ENCODE results near the gene SOCS1.
A peak's percentile ranks its signal among the peaks of the same experiment; 100 is the strongest.

Gene SOCS1

DNA sequence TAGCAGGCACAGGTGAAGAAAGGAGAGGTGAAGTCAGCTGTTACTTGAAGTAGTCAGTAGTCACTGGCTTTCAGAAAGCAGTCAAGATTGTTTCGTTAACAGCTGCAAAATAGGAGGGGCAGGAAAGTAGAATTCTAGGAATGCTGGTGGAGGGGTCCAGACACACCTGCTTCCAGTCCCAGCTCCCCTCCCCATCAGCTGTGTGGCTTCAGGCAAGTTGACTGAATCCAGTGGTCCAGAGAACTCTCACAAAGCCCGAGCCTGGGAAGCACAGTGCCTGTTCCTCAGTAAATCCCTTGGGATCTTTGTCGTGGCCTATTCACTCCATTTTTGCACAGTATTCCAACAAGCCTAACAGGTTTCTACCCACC is 4.6 kb upstream of the SOCS1 start:
- no peak for DNase-seq (ENCODE audit: low spot score)

DNA sequence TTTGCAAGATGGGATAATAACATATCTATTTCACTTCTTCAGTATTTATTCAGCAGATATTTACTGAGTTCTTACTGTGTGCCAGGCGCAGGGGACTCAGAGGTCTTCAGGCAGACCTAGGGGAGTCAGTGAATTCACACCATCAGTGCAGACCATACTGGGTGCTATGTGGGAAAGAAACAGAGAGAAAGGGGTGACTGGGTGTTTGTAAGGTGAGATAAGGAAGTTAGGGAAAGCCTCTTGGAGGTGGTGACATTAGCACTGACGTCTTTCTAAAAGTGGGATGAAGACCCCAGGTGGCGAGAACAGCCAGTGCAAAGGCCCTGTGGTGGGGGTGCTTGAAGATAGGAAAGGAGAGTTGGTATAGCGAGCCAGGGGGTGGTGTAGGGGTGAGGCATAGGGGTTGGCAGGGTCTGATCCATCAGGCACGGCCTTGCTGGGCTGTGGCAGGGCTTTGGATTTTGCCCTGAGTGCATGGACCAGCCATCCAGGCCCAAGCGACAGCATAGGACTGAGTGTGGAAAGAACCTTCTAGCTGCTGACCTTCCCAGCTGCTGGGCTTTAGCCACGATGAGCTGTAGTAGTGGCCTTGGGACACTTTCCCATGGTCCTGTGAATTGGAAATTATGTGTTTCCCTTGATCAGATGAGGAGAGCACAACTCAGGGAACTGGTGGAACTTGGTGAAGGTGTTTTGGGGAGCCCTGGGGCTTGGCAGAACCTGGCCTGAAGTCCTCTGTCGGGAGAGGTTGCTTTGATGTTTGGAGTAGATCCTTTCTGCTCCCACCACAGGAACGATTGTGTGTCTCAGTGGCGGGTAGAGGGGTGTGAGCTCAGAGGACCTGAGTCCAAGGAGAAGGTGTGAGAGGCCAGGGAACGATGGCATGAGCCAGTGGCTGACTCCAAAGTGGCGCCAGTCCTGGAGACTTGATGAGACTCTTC is 3.9 kb upstream of the SOCS1 start:
- no peak for DNase-seq (ENCODE audit: low spot score)

DNA sequence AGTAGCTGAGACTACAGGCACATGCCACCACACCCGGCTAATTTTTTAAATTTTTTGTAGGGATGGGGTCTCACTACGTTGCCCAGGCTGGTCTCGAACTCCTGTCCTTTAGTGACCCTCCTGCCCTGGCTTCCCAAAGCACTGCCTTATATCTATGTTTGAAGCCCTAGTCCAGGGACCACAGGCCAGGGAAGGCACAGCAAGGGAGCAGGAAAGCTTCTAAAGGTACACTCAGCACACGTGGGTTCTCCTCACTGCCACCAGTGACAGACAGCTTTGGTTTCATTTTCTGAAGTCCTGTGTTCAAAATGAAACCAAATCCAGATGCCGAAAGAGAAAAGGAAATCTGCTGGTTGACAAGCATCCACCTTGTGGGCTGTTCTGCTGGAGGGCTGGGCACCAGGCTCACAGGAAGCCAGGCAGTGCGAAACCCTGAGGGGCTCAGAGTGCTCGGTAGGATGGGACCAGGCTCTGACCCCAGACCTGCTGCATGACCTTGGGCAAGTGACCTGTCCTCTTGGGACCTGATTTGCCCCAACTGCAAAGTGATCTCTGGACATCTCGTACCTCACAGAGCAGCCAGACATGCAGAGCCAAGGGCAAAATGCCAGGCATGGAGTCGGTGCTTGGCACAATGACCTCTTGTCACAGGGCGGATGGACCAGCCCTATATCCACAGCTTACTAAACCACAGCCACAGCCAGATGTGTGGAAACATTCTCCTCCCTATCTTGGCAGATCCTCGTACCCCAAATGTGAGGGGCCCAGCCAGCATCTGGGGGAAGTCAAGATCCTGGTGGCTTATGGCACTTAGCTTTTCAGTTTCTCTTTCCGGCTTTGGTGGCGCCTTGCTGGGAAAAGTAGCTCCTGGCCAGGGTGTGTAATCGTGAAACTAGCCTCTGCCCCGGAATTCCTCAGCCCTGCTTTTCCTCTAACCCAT is 2.8 kb upstream of the SOCS1 start:
- no peak for DNase-seq (ENCODE audit: low spot score)

DNA sequence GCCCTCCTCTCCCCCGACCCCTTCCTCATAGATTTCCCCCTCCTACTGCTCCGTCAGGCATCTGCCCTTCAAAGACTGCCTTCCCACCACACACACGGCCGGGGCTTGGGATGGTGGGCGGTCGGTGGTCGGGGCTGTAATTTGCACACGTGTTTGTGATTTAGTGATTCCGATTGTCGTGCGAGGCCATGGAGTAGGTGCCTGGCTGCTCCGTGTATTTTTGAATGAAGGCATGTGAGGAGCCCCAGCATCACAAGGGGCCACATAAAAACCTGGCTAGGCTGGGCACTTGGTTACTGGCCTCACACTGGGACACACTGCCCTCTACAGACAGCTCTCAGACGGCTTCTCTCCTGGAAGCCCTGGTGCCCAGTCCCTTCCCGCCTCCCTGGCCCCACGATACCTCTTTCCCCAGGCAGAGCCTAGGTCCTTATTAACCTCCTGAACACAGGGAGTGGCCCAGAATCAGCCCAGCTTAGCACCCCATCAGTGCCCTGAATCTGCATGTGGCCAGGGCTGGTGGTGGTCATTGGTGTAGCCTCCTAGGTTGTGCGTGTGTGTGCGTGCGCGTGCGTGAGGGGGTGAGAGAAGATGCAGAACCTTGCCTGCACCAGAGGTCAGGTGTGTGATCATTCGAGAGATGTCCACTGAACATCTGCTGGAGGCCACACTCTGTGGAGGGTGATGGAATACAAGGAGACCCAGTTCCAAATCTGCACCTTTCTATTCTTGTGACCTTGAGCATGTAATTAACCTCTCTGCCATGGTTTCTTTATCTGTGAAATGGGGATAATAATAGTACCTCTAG is 1.3 kb upstream of the SOCS1 start:
- peak; percentile 86 for DNase-seq (ENCODE audit: low spot score)

DNA sequence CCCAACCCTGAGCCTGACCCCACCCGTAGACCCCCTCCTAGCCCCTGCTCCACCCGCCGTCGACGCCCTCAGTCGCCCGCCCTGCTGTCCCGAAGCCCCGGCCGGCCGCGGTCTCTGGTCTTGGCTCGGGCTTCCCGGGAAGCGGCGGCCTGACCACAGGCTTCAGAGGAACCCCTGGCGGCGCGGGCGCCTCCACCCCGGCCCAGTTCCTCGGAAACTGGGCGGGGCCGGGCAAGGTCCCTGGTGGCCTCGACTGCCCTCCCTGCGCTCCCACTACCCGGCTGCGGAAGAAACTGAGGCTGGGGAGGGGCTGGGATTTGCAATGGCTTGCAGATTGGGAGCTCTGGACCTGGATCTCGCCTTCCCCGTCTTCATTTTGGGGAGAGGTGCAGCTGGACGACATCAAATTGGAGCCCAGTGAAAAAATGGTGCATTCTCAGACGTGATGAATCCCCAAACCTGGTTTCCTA is 692 bp upstream of the SOCS1 start:
- DNase-seq (ENCODE audit: low spot score) = peak; percentile 76

DNA sequence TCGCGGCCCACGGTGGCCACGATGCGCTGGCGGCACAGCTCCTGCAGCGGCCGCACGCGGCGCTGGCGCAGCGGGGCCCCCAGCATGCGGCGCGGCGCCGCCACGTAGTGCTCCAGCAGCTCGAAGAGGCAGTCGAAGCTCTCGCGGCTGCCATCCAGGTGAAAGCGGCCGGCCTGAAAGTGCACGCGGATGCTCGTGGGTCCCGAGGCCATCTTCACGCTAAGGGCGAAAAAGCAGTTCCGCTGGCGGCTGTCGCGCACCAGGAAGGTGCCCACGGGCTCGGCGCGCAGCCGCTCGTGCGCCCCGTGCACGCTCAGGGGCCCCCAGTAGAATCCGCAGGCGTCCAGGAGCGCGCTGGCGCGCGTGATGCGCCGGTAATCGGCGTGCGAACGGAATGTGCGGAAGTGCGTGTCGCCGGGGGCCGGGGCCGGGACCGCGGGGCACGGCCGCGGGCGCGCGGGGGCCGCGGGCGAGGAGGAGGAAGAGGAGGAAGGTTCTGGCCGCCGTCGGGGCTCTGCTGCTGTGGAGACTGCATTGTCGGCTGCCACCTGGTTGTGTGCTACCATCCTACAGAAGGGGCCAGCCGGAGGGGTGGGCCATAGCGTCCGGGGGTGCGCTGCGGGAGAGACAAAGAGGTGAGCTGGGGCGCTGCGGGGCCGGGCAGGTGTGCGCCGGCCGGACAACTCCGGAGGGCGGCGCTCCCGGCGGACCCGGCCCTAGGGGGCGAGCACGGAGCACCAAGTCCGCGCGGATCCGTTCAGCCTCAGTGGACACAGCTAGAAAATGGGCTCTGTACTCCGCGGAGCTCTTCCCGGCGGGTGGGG is 879 bp downstream of the SOCS1 start:
- peak; percentile 68 for DNase-seq (ENCODE audit: low spot score)

DNA sequence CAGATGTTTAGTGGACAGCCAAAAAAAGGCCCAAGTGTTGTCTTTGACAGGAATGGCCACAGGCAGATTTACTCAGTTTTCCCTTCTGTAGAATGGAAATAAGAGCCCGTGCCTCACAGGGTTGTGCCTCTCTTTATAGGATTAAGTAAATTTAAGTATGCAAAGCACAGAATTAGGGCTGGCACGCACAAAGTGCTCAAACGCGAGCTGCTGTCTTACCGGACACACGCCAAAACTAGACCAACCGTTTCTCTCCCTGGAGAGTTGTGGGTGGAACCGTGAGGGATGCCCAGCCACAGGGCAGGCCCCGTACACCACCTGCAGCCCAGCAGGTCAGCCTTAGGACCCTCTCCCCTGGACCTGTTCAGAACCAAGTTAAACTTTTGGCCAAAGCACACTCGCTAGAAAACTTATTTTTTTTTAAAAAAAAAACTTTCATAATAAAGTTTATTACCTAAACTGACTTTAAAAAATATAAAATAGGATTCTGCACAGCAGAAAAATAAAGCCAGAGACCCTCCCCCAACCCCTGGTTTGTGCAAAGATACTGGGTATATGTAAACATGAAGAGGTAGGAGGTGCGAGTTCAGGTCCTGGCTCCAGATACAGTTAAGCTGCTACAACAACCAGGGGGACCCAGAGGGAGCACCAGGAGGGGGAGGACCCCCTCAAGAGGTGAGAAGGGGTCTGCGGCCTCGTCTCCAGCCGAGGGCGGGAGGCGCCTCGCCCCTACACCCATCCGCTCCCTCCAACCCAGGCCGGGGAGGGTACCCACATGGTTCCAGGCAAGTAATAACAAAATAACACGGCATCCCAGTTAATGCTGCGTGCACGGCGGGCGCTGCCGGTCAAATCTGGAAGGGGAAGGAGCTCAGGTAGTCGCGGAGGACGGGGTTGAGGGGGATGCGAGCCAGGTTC is 1.8 kb downstream of the SOCS1 start:
- no peak for DNase-seq (ENCODE audit: low spot score)

DNA sequence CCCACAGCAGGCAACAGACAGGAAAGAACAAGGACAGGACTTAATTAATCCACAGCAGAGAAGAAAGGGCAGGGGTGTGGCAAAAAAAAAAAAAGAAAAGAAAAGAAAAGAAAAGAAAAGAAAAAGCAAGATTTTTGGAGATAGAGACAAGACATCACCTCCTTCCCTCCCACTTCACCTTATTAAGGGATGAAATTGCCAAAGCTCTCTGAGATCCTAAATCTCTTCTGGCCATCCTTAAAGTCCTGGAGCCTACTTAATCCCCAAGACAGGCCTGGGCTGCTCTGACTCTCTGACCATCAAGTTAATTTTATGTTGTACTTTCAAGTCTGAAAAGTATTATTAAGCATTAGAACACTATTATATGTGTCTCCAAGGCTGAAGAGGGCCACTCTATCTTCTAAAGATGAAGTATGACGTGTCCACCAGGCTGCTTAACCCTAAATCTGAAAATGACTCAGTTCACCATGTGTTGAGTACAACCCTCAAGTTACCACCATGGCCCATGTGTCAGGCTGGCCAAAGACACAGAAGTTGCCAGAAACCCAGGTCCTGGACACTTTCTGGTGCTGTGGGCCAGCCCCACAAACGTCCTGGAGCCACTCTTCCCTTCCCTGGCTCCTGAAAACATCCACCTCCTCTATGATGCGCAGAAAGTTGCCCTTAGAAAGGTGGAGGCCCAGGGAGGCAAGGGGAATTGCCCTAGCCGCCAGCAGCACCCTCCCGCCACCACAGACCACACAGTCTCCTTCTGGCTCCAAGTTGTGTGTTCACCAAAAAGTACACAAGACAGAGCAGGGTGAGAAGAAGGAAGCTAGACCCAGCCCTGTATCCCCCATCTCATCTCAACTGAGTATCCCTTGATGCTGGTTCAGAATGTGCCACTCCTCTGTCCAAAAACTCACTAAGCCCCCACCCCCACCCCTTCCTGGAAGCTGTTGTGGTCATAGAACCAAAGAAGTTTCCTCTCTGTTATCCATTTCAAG is 2.7 kb downstream of the SOCS1 start:
- DNase-seq (ENCODE audit: low spot score) = peak; percentile 50

DNA sequence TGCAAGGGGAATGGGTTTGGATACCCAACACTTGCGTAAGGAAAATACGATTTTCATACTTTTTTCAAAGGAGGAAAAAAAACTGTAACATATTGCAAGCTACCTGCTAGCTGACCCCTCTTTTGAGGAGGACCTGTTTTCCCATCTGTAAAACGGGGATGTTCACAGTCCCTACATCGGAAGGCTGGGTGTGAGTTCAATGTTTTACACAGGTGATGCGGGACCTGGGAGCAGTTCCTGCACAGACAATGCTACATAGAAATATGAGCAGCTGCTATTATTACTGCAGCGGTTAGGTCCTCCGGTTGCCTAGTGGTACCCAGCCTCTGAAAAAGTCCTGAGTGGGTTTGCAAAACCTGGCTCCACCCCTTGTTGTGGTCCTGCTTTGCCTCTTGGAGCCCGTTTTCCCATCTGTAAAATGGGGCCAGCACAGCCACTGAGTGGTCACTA is 3.5 kb downstream of the SOCS1 start:
- DNase-seq (ENCODE audit: low spot score) = no peak

DNA sequence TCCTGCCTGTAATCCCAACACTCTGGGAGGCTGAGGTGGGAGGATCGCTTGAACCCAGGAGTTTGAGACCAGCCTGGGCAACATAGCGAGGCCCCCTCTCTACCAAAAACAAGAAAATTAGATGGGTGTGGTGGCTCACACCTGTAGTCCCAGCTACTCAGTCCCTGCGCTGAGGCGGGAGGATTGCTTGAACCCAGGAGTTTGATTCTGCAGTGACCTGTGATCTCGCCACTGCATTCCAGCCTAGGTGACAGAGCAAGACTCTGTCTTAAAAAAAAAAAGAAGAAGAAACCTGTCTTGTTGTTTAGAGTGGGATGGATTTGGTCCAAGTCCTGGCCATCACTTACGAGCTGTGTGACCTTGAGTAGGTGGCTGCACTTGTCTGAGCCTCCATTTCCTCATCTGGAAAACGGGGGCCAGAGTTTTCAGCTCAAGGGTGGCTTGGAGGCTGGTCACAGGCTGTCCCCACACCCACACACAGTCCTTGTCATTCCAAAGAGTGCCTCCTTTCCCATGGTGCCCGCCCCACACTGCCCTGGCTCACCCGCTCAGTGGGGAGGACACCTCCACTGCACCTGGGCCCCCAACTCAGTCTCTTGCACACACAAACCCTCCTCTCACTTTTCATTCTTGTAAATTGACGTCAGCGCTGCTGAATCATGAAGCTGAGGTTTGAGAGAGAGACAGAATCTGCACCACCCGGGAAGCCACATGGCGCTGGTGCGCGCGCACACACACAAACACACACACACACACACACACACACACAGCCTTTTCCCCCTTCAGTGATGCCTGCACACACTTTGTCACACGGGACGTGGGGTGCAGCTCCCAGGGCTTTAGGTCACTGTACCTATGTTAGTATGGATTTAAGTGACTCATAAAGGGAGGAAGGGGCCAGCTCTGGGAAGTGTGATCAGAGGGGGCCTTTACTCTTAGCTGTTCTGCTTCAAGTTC is 4.2 kb downstream of the SOCS1 start:
- peak; percentile 66 for DNase-seq (ENCODE audit: low spot score)

DNA sequence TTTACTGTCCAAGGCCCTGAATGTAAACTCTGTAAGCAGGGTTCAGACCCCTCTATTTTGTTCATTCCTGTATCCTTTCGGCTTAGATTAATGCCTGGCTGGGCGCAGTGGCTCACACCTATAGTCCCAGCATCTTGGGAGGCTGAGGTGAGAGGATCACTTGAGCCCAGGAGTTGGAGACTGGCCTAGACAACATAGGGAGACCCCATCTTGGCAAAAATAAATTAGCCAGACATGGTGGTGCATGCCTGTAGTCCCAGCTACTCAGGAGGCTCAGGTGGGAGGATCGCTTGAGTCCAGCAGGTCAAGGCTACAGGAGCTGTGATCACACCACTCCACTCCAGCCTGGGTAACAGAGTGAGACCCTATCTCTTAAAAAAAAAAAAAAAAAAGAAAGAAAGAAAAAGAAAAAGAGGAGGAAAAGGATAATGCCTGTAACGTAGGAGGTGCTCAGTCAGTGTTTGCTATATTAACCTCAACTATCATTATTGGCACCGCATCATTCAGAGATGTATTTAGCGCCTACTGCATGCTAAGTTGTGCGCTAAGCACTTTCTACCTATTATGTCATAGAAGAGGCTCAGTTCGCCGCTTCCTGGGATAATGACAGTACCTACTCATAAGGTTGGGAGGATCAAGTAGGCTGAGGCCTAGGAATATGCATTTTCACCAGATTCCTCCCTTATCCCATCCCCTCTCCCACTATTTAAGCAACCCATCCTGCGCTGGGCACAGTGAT is 5.0 kb downstream of the SOCS1 start:
- no peak for DNase-seq (ENCODE audit: low spot score)

DNA sequence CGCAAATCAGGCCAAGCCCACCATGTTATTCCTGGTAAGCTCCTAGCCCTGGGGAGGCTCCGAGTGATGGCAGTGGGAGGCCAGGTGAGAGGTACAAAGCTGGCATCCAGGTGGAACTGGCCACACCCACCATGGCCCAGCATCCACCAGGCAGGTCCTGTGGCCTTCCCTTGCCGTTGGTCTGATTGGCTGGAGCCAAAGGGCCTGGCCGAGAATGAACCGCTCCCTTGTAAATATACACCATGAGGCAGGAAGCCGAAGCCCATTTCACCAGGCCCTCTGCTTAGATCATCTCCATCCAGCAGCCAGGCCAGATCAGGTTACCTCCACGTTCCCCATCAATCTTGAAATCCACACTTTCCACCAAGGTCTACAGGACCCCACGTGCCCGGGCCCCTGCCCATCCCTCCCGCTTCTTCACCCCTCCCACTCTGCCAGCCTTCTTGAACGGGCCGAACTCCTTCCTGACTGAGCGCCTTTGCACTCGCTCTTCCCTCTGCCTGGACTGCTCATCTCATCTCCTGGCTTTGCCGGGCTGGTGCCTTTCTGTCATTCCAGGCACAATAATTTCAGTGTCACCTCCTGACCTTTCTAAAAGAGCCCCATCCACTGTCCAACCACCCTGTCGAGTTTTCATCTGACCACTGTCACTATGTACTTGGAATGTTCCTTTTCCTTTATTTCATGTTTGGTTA is 5.8 kb downstream of the SOCS1 start:
- DNase-seq (ENCODE audit: low spot score) = no peak

DNA sequence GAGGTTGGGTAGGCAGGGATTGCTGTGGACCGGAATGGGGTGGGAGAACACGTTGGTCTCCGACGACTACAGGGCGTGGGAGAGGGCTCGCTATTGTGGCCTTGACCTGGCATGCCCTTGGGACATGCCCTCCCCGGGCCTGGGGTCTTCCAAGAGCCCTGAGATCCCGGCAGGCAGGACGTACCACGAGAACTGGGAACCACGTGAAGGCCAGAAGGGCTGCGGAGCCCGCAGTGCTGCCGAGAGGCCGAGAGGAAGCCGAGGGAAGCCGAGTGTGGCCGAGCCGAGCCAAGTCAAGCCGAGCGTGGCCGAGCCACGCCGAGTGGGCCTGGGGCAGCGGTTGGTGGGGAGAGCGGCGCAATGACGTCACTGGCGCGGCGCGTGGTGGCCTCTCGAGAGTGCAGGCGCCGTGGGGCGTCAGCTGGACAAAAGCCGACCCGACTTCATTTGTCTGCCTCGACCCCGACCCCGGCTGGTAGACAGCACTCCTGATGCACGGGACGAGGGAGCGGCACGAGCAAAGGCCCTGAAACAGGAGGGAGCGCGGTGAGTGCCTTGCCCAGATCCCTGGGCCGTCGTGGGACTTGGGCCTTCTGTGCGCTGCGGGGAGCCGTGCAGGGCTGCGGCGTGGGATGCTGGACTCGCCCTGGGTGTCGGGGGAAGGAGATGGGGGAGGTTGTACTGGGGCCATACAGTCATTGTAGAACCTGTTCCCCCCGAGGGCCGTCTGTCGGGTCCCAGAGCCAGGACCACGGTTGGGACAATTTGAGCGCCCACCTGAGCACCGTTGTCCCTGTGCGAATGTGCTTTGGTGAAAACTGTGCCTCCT is 6.6 kb downstream of the SOCS1 start:
- no peak for DNase-seq (ENCODE audit: low spot score)

DNA sequence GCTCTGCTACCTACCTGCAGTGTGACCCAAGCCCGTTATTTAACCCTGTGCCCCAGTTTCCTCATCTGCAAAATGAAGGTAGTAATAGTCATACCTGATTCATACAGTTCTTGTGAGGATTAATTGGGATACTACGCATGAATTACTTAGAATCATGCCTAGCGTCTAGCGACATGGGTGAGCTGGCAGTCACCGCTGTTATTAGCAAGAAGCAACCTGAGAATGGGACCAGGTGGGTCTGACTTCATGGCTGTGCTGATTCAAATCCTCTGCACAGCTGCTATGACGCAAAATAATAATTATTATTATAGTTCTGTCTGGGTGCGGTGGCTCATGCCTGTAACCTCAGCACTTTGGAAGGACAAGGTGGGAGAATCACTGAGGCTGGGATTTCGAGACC is 7.9 kb downstream of the SOCS1 start:
- DNase-seq (ENCODE audit: low spot score) = no peak

DNA sequence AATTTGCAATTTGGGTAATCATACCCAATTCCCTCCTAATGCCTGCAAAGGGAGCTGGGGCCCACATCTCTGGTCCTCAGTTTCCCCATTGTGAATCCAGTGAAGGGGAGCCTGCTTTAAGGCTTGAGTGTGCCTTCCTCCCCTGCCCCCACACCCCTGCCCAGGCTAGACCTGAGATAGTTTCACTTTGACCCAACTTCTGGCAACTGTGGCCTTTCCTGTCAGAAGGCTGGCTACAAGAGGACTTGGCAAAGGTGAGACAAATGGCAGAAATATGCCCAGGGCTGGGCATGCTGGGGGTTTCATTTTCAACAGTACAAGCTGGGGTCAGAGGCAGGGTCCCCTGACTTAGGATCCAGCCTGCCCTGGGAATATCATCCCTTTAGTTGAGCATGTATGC is 10.0 kb downstream of the SOCS1 start:
- no peak for DNase-seq (ENCODE audit: low spot score)
